ENCODE data around the gene PSMD13. TPM values are rescaled to one million over a fixed set of nuclear protein-coding genes. Genes with fewer than 3 reads are reported as not detected.

The PSMD13 gene
- total and polyA plus RNA-seq, 2 of the 13 experiments (the other 11 are each of a cell fraction or from before 2014, with no cell fraction given), result 83.0 to 117 TPM

DNA sequence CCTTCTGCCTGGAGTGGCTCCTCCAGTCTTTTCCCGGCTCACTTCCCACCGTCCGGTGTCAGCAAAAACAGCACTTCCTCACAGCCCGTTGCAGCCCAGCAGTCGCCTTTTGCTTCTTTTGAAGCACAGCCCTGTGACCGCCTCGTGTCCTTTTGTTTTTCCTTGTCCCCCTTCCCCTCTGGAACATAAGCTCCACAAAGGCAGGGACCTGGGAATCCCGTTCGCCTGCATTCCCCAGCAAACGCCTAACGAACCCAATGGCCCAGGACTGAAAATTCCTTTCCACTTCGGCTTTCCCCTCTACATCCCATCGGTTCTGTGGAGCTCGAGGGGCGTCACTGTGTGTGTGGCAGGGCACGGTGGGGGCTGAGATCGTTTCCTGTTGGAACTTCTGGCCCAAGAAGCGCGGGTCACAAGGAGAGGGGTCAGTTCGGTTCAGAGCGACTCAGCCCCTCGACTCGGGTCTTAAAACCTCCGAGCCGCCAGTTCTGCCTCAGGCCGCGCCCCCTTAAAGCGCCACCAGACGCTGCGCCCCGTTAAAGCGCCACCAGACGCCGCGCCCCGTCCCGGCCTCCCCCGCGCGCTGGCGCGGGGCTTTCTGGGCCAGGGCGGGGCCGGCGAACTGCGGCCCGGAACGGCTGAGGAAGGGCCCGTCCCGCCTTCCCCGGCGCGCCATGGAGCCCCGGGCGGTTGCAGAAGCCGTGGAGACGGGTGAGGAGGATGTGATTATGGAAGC, 28.4 kb upstream of the PSMD13 start (continued):
- TF ChIP-seq ZNF318 (CRISPR knock-in tag; IDR thresholded peaks at IDR 0.05) (no peak), NFYC (CRISPR knock-in tag; IDR thresholded peaks at IDR 0.05) (no peak), PHF20 (CRISPR knock-in tag; IDR thresholded peaks at IDR 0.05) (peak; percentile 67), ZNF781 (CRISPR knock-in tag; IDR thresholded peaks at IDR 0.05; ENCODE audit: borderline replicate concordance, not compliant biosample characterization) (no peak), ZNF724P (CRISPR knock-in tag; IDR thresholded peaks at IDR 0.05; ENCODE audit: borderline replicate concordance) (no peak), BORCS8-MEF2B (CRISPR knock-in tag; IDR thresholded peaks at IDR 0.05) (no peak; the same call in 1 of the 2 replicates), MAX (IDR thresholded peaks at IDR 0.05) (no peak), GATAD2A (CRISPR knock-in tag; IDR thresholded peaks at IDR 0.05) (no peak), ZNF879 (CRISPR knock-in tag; IDR thresholded peaks at IDR 0.05) (no peak), ZSCAN25 (CRISPR knock-in tag; IDR thresholded peaks at IDR 0.05) (0 out of 2 replicates have a peak, but pooled peaks have one; percentile 21), ZSCAN20 (CRISPR knock-in tag; IDR thresholded peaks at IDR 0.05; ENCODE audit: borderline replicate concordance) (no peak; the same call in 1 of the 2 replicates), ZBTB3 (CRISPR knock-in tag; IDR thresholded peaks at IDR 0.05; ENCODE audit: borderline replicate concordance, low read depth) (no peak), CHCHD3 (CRISPR knock-in tag; IDR thresholded peaks at IDR 0.05) (no peak), AKAP8 (CRISPR knock-in tag; IDR thresholded peaks at IDR 0.05) (no peak)
- TF ChIP-seq, protein P1, sequence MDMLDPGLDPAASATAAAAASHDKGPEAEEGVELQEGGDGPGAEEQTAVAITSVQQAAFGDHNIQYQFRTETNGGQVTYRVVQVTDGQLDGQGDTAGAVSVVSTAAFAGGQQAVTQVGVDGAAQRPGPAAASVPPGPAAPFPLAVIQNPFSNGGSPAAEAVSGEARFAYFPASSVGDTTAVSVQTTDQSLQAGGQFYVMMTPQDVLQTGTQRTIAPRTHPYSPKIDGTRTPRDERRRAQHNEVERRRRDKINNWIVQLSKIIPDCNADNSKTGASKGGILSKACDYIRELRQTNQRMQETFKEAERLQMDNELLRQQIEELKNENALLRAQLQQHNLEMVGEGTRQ (IDR thresholded peaks at IDR 0.05; ENCODE audit: low read depth, low read length), result no peak
- TF ChIP-seq, protein P1 (CRISPR knock-in tag; IDR thresholded peaks at IDR 0.05; ENCODE audit: borderline replicate concordance), result no peak
- TF ChIP-seq, protein P2, sequence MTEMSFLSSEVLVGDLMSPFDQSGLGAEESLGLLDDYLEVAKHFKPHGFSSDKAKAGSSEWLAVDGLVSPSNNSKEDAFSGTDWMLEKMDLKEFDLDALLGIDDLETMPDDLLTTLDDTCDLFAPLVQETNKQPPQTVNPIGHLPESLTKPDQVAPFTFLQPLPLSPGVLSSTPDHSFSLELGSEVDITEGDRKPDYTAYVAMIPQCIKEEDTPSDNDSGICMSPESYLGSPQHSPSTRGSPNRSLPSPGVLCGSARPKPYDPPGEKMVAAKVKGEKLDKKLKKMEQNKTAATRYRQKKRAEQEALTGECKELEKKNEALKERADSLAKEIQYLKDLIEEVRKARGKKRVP (CRISPR knock-in tag; IDR thresholded peaks at IDR 0.05), result no peak
- TF ChIP-seq, protein P3, sequence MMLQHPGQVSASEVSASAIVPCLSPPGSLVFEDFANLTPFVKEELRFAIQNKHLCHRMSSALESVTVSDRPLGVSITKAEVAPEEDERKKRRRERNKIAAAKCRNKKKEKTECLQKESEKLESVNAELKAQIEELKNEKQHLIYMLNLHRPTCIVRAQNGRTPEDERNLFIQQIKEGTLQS (CRISPR knock-in tag; IDR thresholded peaks at IDR 0.05), result 0 out of 2 replicates have a peak, but pooled peaks have one; percentile 20

All from HepG2 (cell line).